GM11168 (cell line): ENCODE data around the gene CRY2.

Experiments
- in situ Hi-C: fragments of 300-500 bp; cut with MboI; formaldehyde crosslinking; loops from one replicate; pipeline ENCODE4 v1.12.0; 2022; ENCODE audit warnings: low sequenced_read_pairs; ENCODE audit not compliant: unreplicated experiment

CRY2 gene

GRCh38 chr11:45872651-45873356 lies 25.5 kb downstream of the CRY2 start:
- in situ Hi-C loops = no loop called here

- in situ Hi-C loops = no loop called here
These were observed 29.1 kb downstream of the CRY2 start for GRCh38 chr11:45876401-45876800.

- in situ Hi-C loops = no loop called here
These were observed 29.9 kb downstream of the CRY2 start for GRCh38 chr11:45877221-45877620.

GRCh38 chr11:45877845-45878244 lies 30.6 kb downstream of the CRY2 start:
- in situ Hi-C loops = no loop called here

- in situ Hi-C loops = no loop called here
These were observed 32.8 kb downstream of the CRY2 start for GRCh38 chr11:45879803-45880686.

GRCh38 chr11:45880772-45881570 lies 33.7 kb downstream of the CRY2 start:
- in situ Hi-C loops = no loop called here

- in situ Hi-C loops = no loop called here
These were observed 34.6 kb downstream of the CRY2 start for GRCh38 chr11:45881708-45882368.

GRCh38 chr11:45884596-45885185 lies 37.4 kb downstream of the CRY2 start:
- in situ Hi-C loops = no loop called here

GRCh38 chr11:45885274-45885920 lies 38.1 kb downstream of the CRY2 start, which contains the start of gene MAPK8IP1:
Gene MAPK8IP1, plus strand, starts transcription at chr11:45885651. Its CDS starts 170 bp downstream, at chr11:45885821.
- in situ Hi-C loops = no loop called here

- in situ Hi-C loops = no loop called here
These were observed 38.8 kb downstream of the CRY2 start for GRCh38 chr11:45885921-45886721.

- in situ Hi-C loops = no loop called here
These were observed 39.7 kb downstream of the CRY2 start for GRCh38 chr11:45886816-45887520.

GRCh38 chr11:45887587-45887986 lies 40.3 kb downstream of the CRY2 start:
- in situ Hi-C loops = no loop called here

GRCh38 chr11:45889555-45889954 lies 42.3 kb downstream of the CRY2 start:
- in situ Hi-C loops = no loop called here

GRCh38 chr11:45889966-45890365 lies 42.7 kb downstream of the CRY2 start:
- in situ Hi-C loops = no loop called here

- in situ Hi-C loops = no loop called here
These were observed 43.7 kb downstream of the CRY2 start for GRCh38 chr11:45890886-45891550.

- in situ Hi-C loops = no loop called here
These were observed 45.6 kb downstream of the CRY2 start for GRCh38 chr11:45892856-45893255.

- in situ Hi-C loops = no loop called here
These were observed 47.4 kb downstream of the CRY2 start for GRCh38 chr11:45894555-45895247.
